ENCODE measurements around the gene SLC9A1.
A peak's percentile ranks its signal among the peaks of the same experiment; 100 is the strongest.

SLC9A1 gene

DNA sequence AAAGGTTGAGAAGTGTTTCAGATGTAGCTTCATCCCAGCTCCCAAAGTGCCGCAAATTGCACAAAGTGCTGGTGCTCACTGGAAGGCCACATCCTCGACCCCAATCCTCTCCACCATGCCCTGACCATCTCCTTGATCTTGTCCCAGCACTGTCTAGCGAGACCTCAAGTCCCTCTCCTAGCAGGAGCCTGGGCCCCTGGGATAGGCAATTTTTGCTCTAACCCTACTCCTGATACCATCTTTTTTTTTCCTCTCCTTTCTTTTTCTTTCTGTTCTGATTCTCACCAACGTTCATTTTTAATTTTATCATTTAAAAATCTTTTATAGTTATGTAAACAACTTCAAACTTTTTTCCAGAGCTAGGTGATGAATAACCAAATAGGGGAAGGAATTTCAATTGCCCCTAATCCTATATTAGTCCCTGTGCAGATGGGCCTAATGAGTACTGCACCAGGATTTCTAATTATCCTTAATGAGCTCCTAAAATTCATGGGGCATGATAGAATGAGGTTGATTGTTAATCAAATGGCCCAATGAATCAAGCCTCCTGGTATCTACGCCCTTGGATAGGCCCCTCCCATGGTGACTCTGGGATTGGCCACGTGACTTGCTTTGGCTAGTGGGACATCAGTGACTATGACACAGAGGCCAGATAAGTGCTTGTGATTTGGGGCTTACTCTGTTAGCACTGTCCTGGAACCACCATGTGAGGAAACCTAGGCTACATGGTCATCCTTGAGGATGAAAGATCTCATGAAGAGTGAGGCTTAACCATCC, 100.8 kb downstream of the SLC9A1 start:
- no peaks in the 10 kb centered on the region for H3K4me1 ChIP-seq (ENCODE audit: control insufficient read depth, insufficient read depth, low read depth, low read length)
- peaks cover 4 to 21% of the 10 kb centered on the region in 2 experiments for H3K27me3 ChIP-seq (ENCODE audit: control insufficient read depth in 1 of 2, insufficient read depth in 1 of 2, low read length in 2 of 2)
- peak overlapping the region in 1 of 2 experiments; percentile 7 for H3K14ac ChIP-seq (ENCODE audit: low read length in 2 of 2)
- no peak overlapping the region for H2BK12ac ChIP-seq (ENCODE audit: low read length in 2 of 2)
- no peak overlapping the region for H3K4ac ChIP-seq (ENCODE audit: low read depth in 1 of 2, low read length in 2 of 2)
- no peaks in the 10 kb centered on the region for H3K79me1 ChIP-seq (replicated peaks; ENCODE audit: low read length, poor library complexity, severe bottlenecking)
- H2AK5ac ChIP-seq (ENCODE audit: low read length, severe bottlenecking), result no peak overlapping the region
- H3K4me3 ChIP-seq (ENCODE audit: insufficient read depth in 1 of 2, low read depth in 1 of 2, low read length in 2 of 2), result no peak overlapping the region
- DNase-seq, result no peak
- no peak overlapping the region for H4K8ac ChIP-seq (ENCODE audit: low read length)
- no peak overlapping the region for H3K9ac ChIP-seq (ENCODE audit: low read length)
- 88% methylated on average over 5 of the region's 6 CpGs for WGBS
- no peak overlapping the region for H3K27ac ChIP-seq (ENCODE audit: low read length, poor library complexity, severe bottlenecking)
- H3K4me2 ChIP-seq (ENCODE audit: low read length, poor library complexity, severe bottlenecking), result no peak overlapping the region
- no peak overlapping the region for H2BK5ac ChIP-seq (ENCODE audit: low read depth, low read length, poor library complexity, severe bottlenecking)
- H3K18ac ChIP-seq (ENCODE audit: low read depth in 1 of 2, low read length in 2 of 2), result no peak overlapping the region
- H2BK120ac ChIP-seq (ENCODE audit: low read depth, low read length), result no peak overlapping the region
- H2BK15ac ChIP-seq (ENCODE audit: low read depth, poor library complexity, severe bottlenecking), result no peak overlapping the region
- no peak overlapping the region for H3K23ac ChIP-seq (ENCODE audit: low read length in 2 of 2)
- H2AFZ ChIP-seq (ENCODE audit: low read depth, low read length), result no peak overlapping the region
- no peak overlapping the region for H4K91ac ChIP-seq (ENCODE audit: low read length)
- no peaks in the 10 kb centered on the region for H3K36me3 ChIP-seq (ENCODE audit: control insufficient read depth in 1 of 2, insufficient read depth in 2 of 2, low read depth in 1 of 2, low read length in 2 of 2)
- no peaks in the 10 kb centered on the region for H3K9me3 ChIP-seq (ENCODE audit: control insufficient read depth, low read length)

DNA sequence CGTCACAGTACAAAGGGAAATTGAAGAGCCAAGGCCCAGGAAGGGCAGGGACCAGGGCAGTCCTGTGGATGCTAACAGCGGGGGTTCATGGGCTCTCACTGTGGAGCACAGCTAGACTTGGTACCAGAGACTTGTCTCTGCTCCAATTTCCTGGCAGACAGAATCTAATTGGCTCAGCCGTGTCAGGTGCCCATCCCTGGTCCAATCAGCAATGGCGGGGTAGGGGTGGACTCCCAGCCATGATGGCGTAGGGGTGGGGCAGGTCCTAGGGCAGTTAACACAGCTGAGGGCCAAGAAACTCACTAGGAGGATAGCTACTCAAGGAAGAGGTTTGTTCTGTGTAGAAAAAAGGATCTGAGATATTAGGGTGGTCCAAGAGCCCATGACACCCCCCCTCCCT, 102.4 kb downstream of the SLC9A1 start:
- DNase-seq, result no peak
- Histone ChIP-seq H3K36me3 (ENCODE audit: control insufficient read depth in 1 of 2, insufficient read depth in 2 of 2, low read depth in 1 of 2, low read length in 2 of 2) (no peaks in the 10 kb centered on the region), H2AK5ac (ENCODE audit: low read length, severe bottlenecking) (no peak overlapping the region), H3K23ac (ENCODE audit: low read length in 2 of 2) (no peak overlapping the region), H4K8ac (ENCODE audit: low read length) (no peak overlapping the region), H3K4me1 (ENCODE audit: control insufficient read depth, insufficient read depth, low read depth, low read length) (no peaks in the 10 kb centered on the region), H2BK5ac (ENCODE audit: low read depth, low read length, poor library complexity, severe bottlenecking) (no peak overlapping the region), H3K9ac (ENCODE audit: low read length) (no peak overlapping the region), H3K4ac (ENCODE audit: low read depth in 1 of 2, low read length in 2 of 2) (no peak overlapping the region), H4K91ac (ENCODE audit: low read length) (peak overlapping the region; percentile 50), H2AFZ (ENCODE audit: low read depth, low read length) (no peak overlapping the region), H3K4me3 (ENCODE audit: insufficient read depth in 1 of 2, low read depth in 1 of 2, low read length in 2 of 2) (no peak overlapping the region), H2BK12ac (ENCODE audit: low read length in 2 of 2) (no peak overlapping the region), H3K4me2 (ENCODE audit: low read length, poor library complexity, severe bottlenecking) (no peak overlapping the region), H3K27ac (ENCODE audit: low read length, poor library complexity, severe bottlenecking) (no peak overlapping the region), H3K14ac (ENCODE audit: low read length in 2 of 2) (no peak overlapping the region), H3K27me3 (ENCODE audit: control insufficient read depth in 1 of 2, insufficient read depth in 1 of 2, low read length in 2 of 2) (peaks cover 0 to 4% of the 10 kb centered on the region in 2 experiments), H3K79me1 (replicated peaks; ENCODE audit: low read length, poor library complexity, severe bottlenecking) (no peaks in the 10 kb centered on the region), H3K18ac (ENCODE audit: low read depth in 1 of 2, low read length in 2 of 2) (no peak overlapping the region), H3K9me3 (ENCODE audit: control insufficient read depth, low read length) (no peaks in the 10 kb centered on the region), H2BK120ac (ENCODE audit: low read depth, low read length) (no peak overlapping the region), H2BK15ac (ENCODE audit: low read depth, poor library complexity, severe bottlenecking) (no peak overlapping the region)
- 93% methylated on average over 4 of the region's 5 CpGs for WGBS

DNA sequence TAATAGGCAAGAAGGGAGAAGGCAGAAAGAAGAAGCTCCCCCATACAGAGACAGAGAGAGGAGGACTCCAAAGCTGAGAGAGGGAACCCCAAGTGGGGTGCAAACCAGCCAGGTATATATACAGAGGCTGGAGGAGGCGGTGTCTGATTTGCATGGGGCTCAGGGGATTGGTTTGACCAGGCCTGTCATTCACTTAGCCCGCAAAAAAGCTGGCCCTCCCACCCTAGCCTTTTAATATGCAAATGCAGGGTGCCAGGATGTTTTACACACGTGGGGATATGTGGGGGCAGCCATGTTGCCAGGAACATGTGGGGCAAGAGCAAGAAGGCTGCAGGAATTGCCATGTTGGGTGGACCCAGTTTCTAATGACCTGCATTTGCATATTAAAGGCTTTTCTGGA, 105.3 kb downstream of the SLC9A1 start:
- 63% methylated on average over 3 of the region's 3 CpGs for WGBS
- no peak for DNase-seq

DNA sequence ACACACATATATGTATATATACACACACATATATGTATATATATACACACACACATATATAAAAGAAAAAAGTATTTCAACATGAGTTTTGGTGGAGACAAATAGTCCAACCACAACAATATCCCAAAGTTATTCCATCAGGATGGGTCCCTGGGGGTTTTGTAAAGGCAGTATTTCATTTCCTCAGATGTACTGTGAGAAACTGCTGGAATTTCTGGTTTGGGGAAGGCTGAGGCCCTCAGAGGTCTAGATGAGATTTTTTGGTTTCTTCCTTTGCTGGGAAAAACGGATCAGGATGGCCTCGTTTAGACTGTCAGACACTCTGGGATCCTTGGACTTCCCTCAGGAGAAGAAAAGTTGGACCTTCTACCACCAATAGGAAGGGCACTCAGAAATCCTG, 105.8 kb downstream of the SLC9A1 start:
- no peak for DNase-seq
- Histone ChIP-seq H2BK15ac (ENCODE audit: low read depth, poor library complexity, severe bottlenecking) (no peak overlapping the region), H3K18ac (ENCODE audit: low read depth in 1 of 2, low read length in 2 of 2) (no peak overlapping the region), H2BK12ac (ENCODE audit: low read length in 2 of 2) (no peak overlapping the region), H2AFZ (ENCODE audit: low read depth, low read length) (no peak overlapping the region), H3K23ac (ENCODE audit: low read length in 2 of 2) (no peak overlapping the region), H2AK5ac (ENCODE audit: low read length, severe bottlenecking) (no peak overlapping the region), H3K14ac (ENCODE audit: low read length in 2 of 2) (no peak overlapping the region), H3K79me1 (replicated peaks; ENCODE audit: low read length, poor library complexity, severe bottlenecking) (no peaks in the 10 kb centered on the region), H2BK120ac (ENCODE audit: low read depth, low read length) (no peak overlapping the region), H3K4me1 (ENCODE audit: control insufficient read depth, insufficient read depth, low read depth, low read length) (peaks cover 3% of the 10 kb centered on the region), H3K4me3 (ENCODE audit: insufficient read depth in 1 of 2, low read depth in 1 of 2, low read length in 2 of 2) (no peak overlapping the region), H4K8ac (ENCODE audit: low read length) (no peak overlapping the region), H3K27ac (ENCODE audit: low read length, poor library complexity, severe bottlenecking) (no peak overlapping the region), H3K27me3 (ENCODE audit: control insufficient read depth in 1 of 2, insufficient read depth in 1 of 2, low read length in 2 of 2) (no peaks in the 10 kb centered on the region), H2BK5ac (ENCODE audit: low read depth, low read length, poor library complexity, severe bottlenecking) (no peak overlapping the region), H3K9ac (ENCODE audit: low read length) (no peak overlapping the region), H3K36me3 (ENCODE audit: control insufficient read depth in 1 of 2, insufficient read depth in 2 of 2, low read depth in 1 of 2, low read length in 2 of 2) (no peaks in the 10 kb centered on the region), H3K9me3 (ENCODE audit: control insufficient read depth, low read length) (no peaks in the 10 kb centered on the region), H3K4ac (ENCODE audit: low read depth in 1 of 2, low read length in 2 of 2) (no peak overlapping the region), H3K4me2 (ENCODE audit: low read length, poor library complexity, severe bottlenecking) (no peak overlapping the region), H4K91ac (ENCODE audit: low read length) (no peak overlapping the region)
- WGBS, result 77% methylated on average over 2 of the region's 2 CpGs

More for the DNA sequence above, 105.3 kb downstream of the SLC9A1 start:
- Histone ChIP-seq H3K27ac (ENCODE audit: low read length, poor library complexity, severe bottlenecking) (no peak overlapping the region), H2AFZ (ENCODE audit: low read depth, low read length) (no peak overlapping the region), H3K36me3 (ENCODE audit: control insufficient read depth in 1 of 2, insufficient read depth in 2 of 2, low read depth in 1 of 2, low read length in 2 of 2) (no peaks in the 10 kb centered on the region), H2AK5ac (ENCODE audit: low read length, severe bottlenecking) (no peak overlapping the region), H3K18ac (ENCODE audit: low read depth in 1 of 2, low read length in 2 of 2) (no peak overlapping the region), H3K4me3 (ENCODE audit: insufficient read depth in 1 of 2, low read depth in 1 of 2, low read length in 2 of 2) (no peak overlapping the region), H3K14ac (ENCODE audit: low read length in 2 of 2) (no peak overlapping the region), H3K4ac (ENCODE audit: low read depth in 1 of 2, low read length in 2 of 2) (no peak overlapping the region), H3K23ac (ENCODE audit: low read length in 2 of 2) (no peak overlapping the region), H4K91ac (ENCODE audit: low read length) (no peak overlapping the region), H3K79me1 (replicated peaks; ENCODE audit: low read length, poor library complexity, severe bottlenecking) (no peaks in the 10 kb centered on the region), H2BK12ac (ENCODE audit: low read length in 2 of 2) (no peak overlapping the region), H3K4me1 (ENCODE audit: control insufficient read depth, insufficient read depth, low read depth, low read length) (peaks cover 3% of the 10 kb centered on the region), H3K27me3 (ENCODE audit: control insufficient read depth in 1 of 2, insufficient read depth in 1 of 2, low read length in 2 of 2) (no peaks in the 10 kb centered on the region), H2BK120ac (ENCODE audit: low read depth, low read length) (no peak overlapping the region), H2BK5ac (ENCODE audit: low read depth, low read length, poor library complexity, severe bottlenecking) (no peak overlapping the region), H3K9me3 (ENCODE audit: control insufficient read depth, low read length) (no peaks in the 10 kb centered on the region), H4K8ac (ENCODE audit: low read length) (no peak overlapping the region), H3K9ac (ENCODE audit: low read length) (no peak overlapping the region), H3K4me2 (ENCODE audit: low read length, poor library complexity, severe bottlenecking) (no peak overlapping the region), H2BK15ac (ENCODE audit: low read depth, poor library complexity, severe bottlenecking) (no peak overlapping the region)

Measured in mesenchymal stem cell (in vitro differentiated cells and primary cell).